Endometrium (tissue), 2 donors: ENCODE results near the gene MIOS.

Experiments
- FAIRE-seq: peaks from 2 replicates; lab custom pipeline; 2012; peaks lifted over from hg19 to GRCh38; lab: Jason Lieb, UNC
- donor health status: control.
- donor health status: control.

The MIOS gene

GRCh38 chr7:7566651-7567611 is at the start of gene MIOS:
TSS of gene MIOS (plus strand) at chr7:7566884. CDS start at chr7:7572476, 5,592 bp downstream.
- no peak for FAIRE-seq

- FAIRE-seq = no peak
These were observed 48.9 kb upstream of the MIOS start for GRCh38 chr7:7517754-7518153.

- no peak for FAIRE-seq
These were observed 47.6 kb upstream of the MIOS start for GRCh38 chr7:7519056-7519455.

GRCh38 chr7:7519528-7519927 is 47.2 kb upstream of the MIOS start:
- FAIRE-seq = no peak

- no peak for FAIRE-seq
These were observed 45.4 kb upstream of the MIOS start for GRCh38 chr7:7521259-7521658.

- no peak for FAIRE-seq
These were observed 44.3 kb upstream of the MIOS start for GRCh38 chr7:7522421-7522820.

GRCh38 chr7:7524121-7524520 is 42.6 kb upstream of the MIOS start:
- FAIRE-seq = no peak

GRCh38 chr7:7526006-7526405 is 40.7 kb upstream of the MIOS start:
- no peak for FAIRE-seq

GRCh38 chr7:7527047-7527446 is 39.6 kb upstream of the MIOS start:
- no peak for FAIRE-seq

- no peak for FAIRE-seq
These were observed 37.4 kb upstream of the MIOS start for GRCh38 chr7:7529328-7529727.

- no peak for FAIRE-seq
These were observed 32.8 kb upstream of the MIOS start for GRCh38 chr7:7533831-7534430.

GRCh38 chr7:7535691-7536090 is 31.0 kb upstream of the MIOS start, which contains the start of gene COL28A1:
TSS of gene COL28A1 (minus strand) at chr7:7535873. CDS start at chr7:7532875, 2,998 bp downstream.
- FAIRE-seq = no peak

- FAIRE-seq = no peak
These were observed 30.2 kb upstream of the MIOS start for GRCh38 chr7:7536396-7537019.

- FAIRE-seq = no peak
These were observed 29.0 kb upstream of the MIOS start for GRCh38 chr7:7537711-7538110.

- FAIRE-seq = no peak
These were observed 27.5 kb upstream of the MIOS start for GRCh38 chr7:7539152-7539551.

GRCh38 chr7:7539711-7540110 is 27.0 kb upstream of the MIOS start:
- FAIRE-seq = no peak

GRCh38 chr7:7542251-7542835 is 24.3 kb upstream of the MIOS start:
- no peak for FAIRE-seq

- FAIRE-seq = no peak
These were observed 18.3 kb upstream of the MIOS start for GRCh38 chr7:7548407-7548806.

GRCh38 chr7:7550663-7551062 is 16.0 kb upstream of the MIOS start:
- FAIRE-seq = no peak

- no peak for FAIRE-seq
These were observed 14.5 kb upstream of the MIOS start for GRCh38 chr7:7552199-7552598.

- FAIRE-seq = no peak
These were observed 13.3 kb upstream of the MIOS start for GRCh38 chr7:7553386-7553785.

- FAIRE-seq = no peak
These were observed 12.7 kb upstream of the MIOS start for GRCh38 chr7:7554021-7554432.
